Smooth muscle cell (in vitro differentiated cells): ENCODE data around the gene KDM4C. TPM values are rescaled to one million over a fixed set of nuclear protein-coding genes. Genes with fewer than 3 reads are reported as not detected.

Source experiments
- DNase-seq: peaks from one replicate; lab custom pipeline; 2025; ENCODE audit not compliant: unreplicated experiment; lab: John Stamatoyannopoulos, UW
- H2AFZ ChIP-seq: fragments of 200-600 bp; sonication (generic); 2 replicates; pipeline ENCODE4 v1.6.0; 2016; ENCODE audit warnings: antibody characterized with exemption, low read depth, mild to moderate bottlenecking
- H3F3A ChIP-seq: fragments of 200-600 bp; sonication (generic); 2 replicates; pipeline ENCODE4 v1.6.0; 2017; ENCODE audit warnings: antibody characterized with exemption, low read depth
- H3K27ac ChIP-seq: fragments of 200-600 bp; sonication (generic); 2 replicates; pipeline ENCODE4 v1.5.1; 2016; ENCODE audit warnings: low read depth, mild to moderate bottlenecking
- H3K27me3 ChIP-seq: fragments of 200-600 bp; sonication (generic); 2 replicates; pipeline ENCODE4 v1.6.1; 2016; ENCODE audit warnings: low read depth, mild to moderate bottlenecking
- H3K36me3 ChIP-seq: fragments of 200-600 bp; sonication (generic); 2 replicates; pipeline ENCODE4 v1.5.1; 2016; ENCODE audit warnings: low read depth
- H3K4me1 ChIP-seq: fragments of 200-600 bp; sonication (generic); 2 replicates; pipeline ENCODE4 v1.5.1; 2016; ENCODE audit warnings: low read depth
- H3K4me2 ChIP-seq: fragments of 200-600 bp; sonication (generic); 2 replicates; pipeline ENCODE4 v1.6.0; 2016; ENCODE audit warnings: mild to moderate bottlenecking
- H3K4me3 ChIP-seq: fragments of 200-600 bp; sonication (generic); 2 replicates; pipeline ENCODE4 v1.5.1; 2016; ENCODE audit warnings: mild to moderate bottlenecking
- H3K79me2 ChIP-seq: fragments of 200-600 bp; sonication (generic); 2 replicates; pipeline ENCODE4 v1.6.0; 2016; ENCODE audit warnings: low read depth, mild to moderate bottlenecking
- H3K9ac ChIP-seq: fragments of 200-600 bp; sonication (generic); 2 replicates; pipeline ENCODE4 v1.6.0; 2016; ENCODE audit warnings: low read depth
- H3K9me3 ChIP-seq: fragments of 200-600 bp; sonication (generic); replicated peaks from 2 replicates; pipeline ENCODE4 v1.5.1; 2016; ENCODE audit warnings: low read depth
- H4K20me1 ChIP-seq: fragments of 200-600 bp; sonication (generic); 2 replicates; pipeline ENCODE4 v1.6.0; 2016; ENCODE audit warnings: low read depth
- CTCF ChIP-seq: fragments of 200-600 bp; sonication (generic); IDR thresholded peaks from 2 replicates; pipeline ENCODE4 v1.5.1; 2017; ENCODE audit warnings: borderline replicate concordance, mild to moderate bottlenecking, antibody characterized with exemption; ENCODE audit not compliant: insufficient read depth, poor library complexity, severe bottlenecking
- WGBS: methylation state at CpG from one replicate; pipeline ENCODE4 v1.1.7; 2016; ENCODE audit warnings: low lambda C conversion rate; 5-methylcytosine and 5-hydroxymethylcytosine counted together
- polyA plus RNA-seq: library from polyadenylated mRNA; unstranded; fragments of >200 nt; fragmentation: Nextera tagmentation; extraction: Ambion mirVana; gene quantifications from 2 replicates; pipeline ENCODE4 v1.2.1, GENCODE V29; 2016
- total RNA-seq: library from RNA; depleted of rRNA; stranded (reverse); fragments of >200 nt; gene quantifications from 2 replicates; pipeline ENCODE4 v1.2.3, GENCODE V29; 2014

Gene KDM4C
- total and polyA plus RNA-seq, 2 experiments from 2014 or later = 7.5 to 20.2 TPM

DNA sequence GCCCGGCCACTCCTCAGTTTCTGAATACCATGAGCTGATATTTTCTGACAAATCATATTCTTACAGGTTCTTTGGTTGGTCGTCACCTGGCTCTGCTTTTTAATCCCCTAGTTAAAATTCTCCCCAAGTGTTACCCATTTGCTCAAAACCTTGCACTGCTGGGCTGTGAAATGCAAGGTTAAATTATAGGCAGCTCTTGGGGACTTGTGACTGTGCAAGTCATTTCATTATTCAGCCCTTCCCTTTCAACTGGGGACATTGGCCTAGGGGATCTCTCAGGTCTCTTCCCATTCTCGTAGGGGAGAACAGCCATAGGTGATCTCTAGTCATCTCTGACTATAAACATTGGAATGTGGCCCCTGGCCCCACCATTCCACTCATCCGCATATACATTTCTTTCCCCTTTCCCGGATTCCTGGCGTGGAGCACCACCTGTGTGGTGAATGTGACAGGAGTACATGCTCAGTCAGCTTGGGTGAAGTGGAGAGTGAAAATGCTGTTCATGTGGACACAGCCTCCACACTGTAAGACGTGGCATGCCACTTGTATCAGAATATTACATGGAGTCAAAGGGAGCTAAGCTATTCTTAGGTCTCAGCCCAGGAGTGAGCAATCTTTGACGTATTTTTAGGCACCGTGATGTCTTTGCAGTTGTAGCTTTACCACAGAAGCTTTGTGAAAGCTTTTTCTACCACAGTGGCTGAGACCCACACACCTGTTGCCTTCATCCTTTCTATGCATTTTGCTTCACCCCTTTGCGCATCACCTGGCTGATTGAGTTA is 386.7 kb downstream of the KDM4C start:
- Histone ChIP-seq H3K27ac (no peak overlapping the region), H3K4me2 (no peak overlapping the region), H2AFZ (no peak overlapping the region), H3K27me3 (no peaks in the 10 kb centered on the region), H3K79me2 (no peaks in the 10 kb centered on the region), H3K4me1 (peaks cover 6% of the 10 kb centered on the region), H4K20me1 (peaks cover 5% of the 10 kb centered on the region), H3F3A (no peaks in the 10 kb centered on the region), H3K4me3 (no peak overlapping the region), H3K9me3 (no peaks in the 10 kb centered on the region), H3K9ac (no peak overlapping the region), H3K36me3 (no peaks in the 10 kb centered on the region)
- WGBS = 83% methylated on average over 10 of the region's 10 CpGs
- no peak for TF ChIP-seq CTCF
- no peak for DNase-seq

DNA sequence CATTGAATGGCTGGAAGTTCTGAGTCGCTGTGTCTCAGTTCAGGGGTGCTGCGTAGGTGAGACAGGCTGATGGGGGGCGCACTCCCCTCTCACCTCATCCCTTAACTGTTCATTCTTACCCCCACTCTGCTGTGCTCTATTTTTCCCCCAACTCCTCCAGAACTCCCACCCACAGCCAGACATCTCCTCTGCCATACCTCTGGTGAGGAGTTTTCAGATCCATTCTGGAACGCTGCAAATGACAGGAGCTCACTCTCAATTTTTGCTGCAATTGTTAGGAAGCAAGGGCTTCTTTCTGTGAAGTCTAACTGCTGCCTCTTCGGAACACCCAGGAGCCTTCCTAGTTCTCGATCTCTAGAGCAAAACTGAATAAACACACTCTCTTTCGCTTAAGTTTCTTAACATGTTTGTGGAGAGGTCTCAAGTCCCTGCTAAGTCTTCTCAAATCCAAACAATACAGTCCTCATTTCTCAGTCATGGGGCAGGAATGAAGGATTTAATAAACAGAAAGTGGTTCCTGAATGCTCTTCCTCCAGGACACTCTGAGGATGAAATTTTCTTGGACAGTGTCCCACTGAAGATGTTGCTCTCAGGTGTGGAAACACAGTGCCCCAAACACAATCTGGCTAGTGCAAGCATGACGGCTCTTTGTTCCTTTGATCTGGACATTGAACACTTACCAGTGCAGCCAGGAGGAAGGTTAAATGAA is 387.7 kb downstream of the KDM4C start:
- H4K20me1 ChIP-seq = peaks cover 5% of the 10 kb centered on the region
- no peak for TF ChIP-seq CTCF
- H3K36me3 ChIP-seq = no peaks in the 10 kb centered on the region
- peaks cover 6% of the 10 kb centered on the region for H3K4me1 ChIP-seq
- DNase-seq = no peak
- no peak overlapping the region for H3K27ac ChIP-seq
- H3K9ac ChIP-seq = no peak overlapping the region
- 80% methylated on average over 8 of the region's 8 CpGs for WGBS
- no peaks in the 10 kb centered on the region for H3K27me3 ChIP-seq
- no peaks in the 10 kb centered on the region for H3F3A ChIP-seq
- H3K4me2 ChIP-seq = peak overlapping the region; percentile 26
- H3K4me3 ChIP-seq = no peak overlapping the region
- no peaks in the 10 kb centered on the region for H3K79me2 ChIP-seq
- no peaks in the 10 kb centered on the region for H3K9me3 ChIP-seq
- no peak overlapping the region for H2AFZ ChIP-seq

GRCh38 chr9:7146582-7146981 is 388.8 kb downstream of the KDM4C start:
- TF ChIP-seq CTCF = no peak
- Histone ChIP-seq H4K20me1 (peaks cover 5% of the 10 kb centered on the region), H3K27ac (no peak overlapping the region), H3K9me3 (no peaks in the 10 kb centered on the region), H3K4me2 (peak overlapping the region; percentile 8), H3K4me1 (peaks cover 6% of the 10 kb centered on the region), H3K79me2 (no peaks in the 10 kb centered on the region), H3K4me3 (no peak overlapping the region), H3K36me3 (no peaks in the 10 kb centered on the region), H3K27me3 (no peaks in the 10 kb centered on the region), H3K9ac (no peak overlapping the region), H3F3A (no peaks in the 10 kb centered on the region), H2AFZ (no peak overlapping the region)
- no peak for DNase-seq
- 39% methylated on average over 5 of the region's 5 CpGs for WGBS
